Mammary epithelial cell (primary cell): Measurements from ENCODE around the gene TTLL4.

Source experiments
- CTCF ChIP-seq, 2 donors: IDR thresholded peaks in 1 of 2; conservative IDR thresholded peaks in 1 of 2; 2 replicates each; pipeline ENCODE4 v1.5.1; 2011 to 2012; ENCODE audit warnings: inconsistent platforms in 2 of 2, low read length in 2 of 2, mild to moderate bottlenecking in 2 of 2, control low read depth in 1 of 2, low read depth in 1 of 2; ENCODE audit not compliant: insufficient read depth in 1 of 2; ENCODE audit errors: extremely low read depth in 1 of 2
- EZH2 ChIP-seq: IDR thresholded peaks from 2 replicates; pipeline ENCODE4 v1.6.1; 2012; ENCODE audit warnings: low read length, inconsistent platforms, borderline replicate concordance

- TF ChIP-seq CTCF (conservative IDR thresholded peaks at IDR 0.05 in 1 of 2, IDR thresholded peaks at IDR 0.05 in 1 of 2; ENCODE audit: extremely low read depth in 1 of 2, insufficient read depth in 1 of 2, low read depth in 1 of 2, low read length in 2 of 2) (no peak), EZH2 (no peak)
Observed at GRCh38 chr2:218663901-218664300, 46.7 kb upstream of the TTLL4 start.
